Measurements from ENCODE around the gene SCD.
"Not testable (repeated sequence)": the region's sequence is repeated elsewhere in the genome, so short reads cannot be mapped to it uniquely, and the experiment has no call there.

SCD gene

GRCh38 chr10:100346765-100347567, at the start of gene SCD:
SCD (plus strand) TSS chr10:100347233; CDS start chr10:100347505, 272 bp downstream.
- peak; percentile 96 for DNase-seq

GRCh38 chr10:100297242-100297641, 49.8 kb upstream of the SCD start:
- DNase-seq: no peak

- DNase-seq: not testable (repeated sequence)
These were observed 45.9 kb upstream of the SCD start for GRCh38 chr10:100301123-100301522.

GRCh38 chr10:100303724-100304319, 43.2 kb upstream of the SCD start:
- no peak for DNase-seq

- no peak for DNase-seq
These were observed 42.6 kb upstream of the SCD start for GRCh38 chr10:100304414-100304813.

GRCh38 chr10:100306861-100307260, 40.2 kb upstream of the SCD start:
- no peak for DNase-seq

GRCh38 chr10:100307684-100308083, 39.3 kb upstream of the SCD start:
- peak; percentile 3 for DNase-seq

- DNase-seq: no peak
These were observed 35.7 kb upstream of the SCD start for GRCh38 chr10:100311298-100311697.

- no peak for DNase-seq
These were observed 31.4 kb upstream of the SCD start for GRCh38 chr10:100315615-100316014.

- DNase-seq: no peak
These were observed 28.8 kb upstream of the SCD start for GRCh38 chr10:100318207-100318606.

GRCh38 chr10:100319707-100320402, 27.2 kb upstream of the SCD start:
- DNase-seq: no peak

GRCh38 chr10:100325158-100325557, 21.9 kb upstream of the SCD start:
- DNase-seq: no peak

- DNase-seq: peak; percentile 58
These were observed 19.9 kb upstream of the SCD start for GRCh38 chr10:100327007-100327717.

GRCh38 chr10:100327718-100328009, 19.4 kb upstream of the SCD start:
- DNase-seq: no peak

- DNase-seq: no peak
These were observed 18.8 kb upstream of the SCD start for GRCh38 chr10:100328198-100328597.

GRCh38 chr10:100330079-100330478, 17.0 kb upstream of the SCD start, which contains the start of gene PKD2L1:
PKD2L1 (minus strand) TSS chr10:100330228; CDS start chr10:100330103, 125 bp downstream.
- no peak for DNase-seq

GRCh38 chr10:100333106-100333505, 13.9 kb upstream of the SCD start:
- DNase-seq: no peak

GRCh38 chr10:100333661-100334440, 13.2 kb upstream of the SCD start:
- DNase-seq: no peak

GRCh38 chr10:100334762-100335161, 12.3 kb upstream of the SCD start:
- DNase-seq: no peak

- peak; percentile 87 for DNase-seq
These were observed 8.5 kb upstream of the SCD start for GRCh38 chr10:100338434-100339036.

- no peak for DNase-seq
These were observed 7.8 kb upstream of the SCD start for GRCh38 chr10:100339236-100339635.
